MM.1S (cell line): ENCODE measurements around the gene CNTD1.

Experiments
- CTCF ChIP-seq: fragments of 300-600 bp; sonication (generic); IDR thresholded peaks from 2 replicates; pipeline ENCODE4 v1.5.1; 2016; ENCODE audit warnings: antibody characterized with exemption, low read length, mixed read lengths
- EZH2 ChIP-seq: fragments of 300-600 bp; sonication (generic); optimal IDR thresholded peaks from 2 replicates; pipeline ENCODE3; 2017; ENCODE audit warnings: low read depth, mild to moderate bottlenecking, antibody characterized with exemption, low read length, mixed read lengths
- EZH2phosphoT487 ChIP-seq: fragments of 300-600 bp; sonication (generic); IDR thresholded peaks from 2 replicates; pipeline ENCODE4 v1.6.1; 2018; ENCODE audit warnings: antibody characterized with exemption, low read length

GRCh38 chr17:42797067-42798007, 1.3 kb upstream of the CNTD1 start:
- no peak for TF ChIP-seq CTCF
- TF ChIP-seq EZH2: no peak
- no peak for TF ChIP-seq EZH2phosphoT487
